ENCODE data around the gene NUBPL. TPM values are rescaled to one million over a fixed set of nuclear protein-coding genes. Genes with fewer than 3 reads are reported as not detected.
"Not testable (repeated sequence)": the region's sequence is repeated elsewhere in the genome, so short reads cannot be mapped to it uniquely, and the experiment has no call there.

The NUBPL gene
- polyA plus RNA-seq, 1 donor (not counting 4 experiments of a cell fraction or from before 2014, with no cell fraction given): 18.8 TPM

DNA sequence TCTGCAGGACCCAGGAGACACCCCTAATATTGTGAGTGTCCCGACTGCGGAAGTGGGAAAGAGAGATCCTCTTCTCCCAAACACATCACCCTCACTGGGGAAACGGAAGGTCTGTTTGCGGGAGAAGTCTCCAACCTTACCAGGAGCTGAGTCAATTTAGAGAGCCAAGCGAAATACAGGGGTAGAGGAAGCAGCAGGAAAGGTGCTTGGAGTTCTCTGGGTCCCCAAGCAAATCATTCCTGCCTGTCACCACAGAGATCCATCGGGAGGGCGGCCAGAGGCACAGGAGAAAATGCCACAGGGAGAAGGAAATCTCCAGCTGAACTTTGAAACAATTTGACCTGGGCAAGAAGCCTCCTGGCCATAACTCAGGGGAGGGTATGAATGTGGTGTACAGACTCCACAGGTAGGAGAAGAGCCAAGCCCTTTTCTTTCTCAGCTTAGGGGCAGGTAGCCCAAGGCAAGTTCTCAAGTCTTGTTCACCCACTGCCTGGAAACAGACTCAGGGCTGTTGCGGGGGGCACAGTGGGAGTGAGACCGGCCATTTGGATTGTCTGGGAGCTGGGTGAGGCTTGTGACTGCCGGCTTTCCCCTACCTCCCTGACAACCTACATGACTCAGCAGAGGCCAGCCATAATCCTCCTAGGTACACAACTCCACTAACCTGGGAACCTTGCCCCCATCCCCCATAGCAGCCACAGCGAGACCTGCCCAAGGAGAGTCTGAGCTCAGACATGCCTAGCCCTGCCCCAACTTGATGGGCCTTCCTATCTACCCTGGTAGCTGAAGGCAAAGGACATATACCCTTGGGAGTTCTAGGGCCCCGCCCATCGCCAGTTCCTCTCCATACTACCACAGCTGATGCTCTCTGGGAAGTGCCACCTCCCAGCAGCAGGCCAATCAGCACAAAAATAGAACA is 304.0 kb downstream of the NUBPL start:
- Histone ChIP-seq H4K20me1 (ENCODE audit: control insufficient read depth, extremely low read depth, insufficient read depth, low read length) (no peaks in the 10 kb centered on the region), H3K4me2 (ENCODE audit: control insufficient read depth, extremely low read depth, insufficient read depth, low read depth, low read length) (peak overlapping the region; percentile 60), H3K27ac (ENCODE audit: control insufficient read depth, insufficient read depth, low read length) (peak overlapping the region; percentile 86), H3K9me1 (ENCODE audit: control insufficient read depth, extremely low read depth, insufficient read depth, low read length) (no peaks in the 10 kb centered on the region), H3K4me3 (ENCODE audit: control insufficient read depth in 2 of 3, extremely low read depth in 1 of 3, insufficient read depth in 2 of 3, low read depth in 1 of 3, low read length in 3 of 3) (peak overlapping the region in 1 of 3 experiments; percentile 34), H3K9ac (ENCODE audit: control insufficient read depth, extremely low read depth, insufficient read depth, low read length) (peak overlapping the region; percentile 56), H3K4me1 (ENCODE audit: control insufficient read depth, extremely low read depth, insufficient read depth, low read length) (peaks cover 14% of the 10 kb centered on the region), H3K9me3 (ENCODE audit: control insufficient read depth, low read depth, low read length) (no peaks in the 10 kb centered on the region), H2AFZ (ENCODE audit: control insufficient read depth, low read length) (peak overlapping the region; percentile 96), H3K36me3 (ENCODE audit: control insufficient read depth in 2 of 2, extremely low read depth in 1 of 2, insufficient read depth in 2 of 2, low read length in 2 of 2) (no peaks in the 10 kb centered on the region), H3K27me3 (ENCODE audit: control insufficient read depth, extremely low read depth, insufficient read depth, low read length) (no peaks in the 10 kb centered on the region), H3K79me2 (ENCODE audit: control insufficient read depth, insufficient read depth, low read length) (no peaks in the 10 kb centered on the region)
- dilution Hi-C loops (cut with MboI; ENCODE audit: extremely low pct_ligation_motif_present, low sequenced_read_pairs): no loop called here
- FAIRE-seq (peak; percentile 84), DNase-seq (ENCODE audit: low read depth, low spot score) (peak; percentile 92)
- TF ChIP-seq EZH2 (IDR thresholded peaks at IDR 0.05; ENCODE audit: low read length) (no peak), CTCF (optimal IDR thresholded peaks at IDR 0.05 in 1 of 3, IDR thresholded peaks at IDR 0.05 in 1 of 3, conservative IDR thresholded peaks at IDR 0.05 in 1 of 3; ENCODE audit: extremely low read depth in 1 of 3, insufficient read depth in 2 of 3, low read length in 3 of 3) (no peak)

GRCh38 chr14:31867570-31867969 is 306.4 kb downstream of the NUBPL start:
- H3K4me3 ChIP-seq (ENCODE audit: control insufficient read depth in 2 of 3, extremely low read depth in 1 of 3, insufficient read depth in 2 of 3, low read depth in 1 of 3, low read length in 3 of 3): no peak overlapping the region
- H3K36me3 ChIP-seq (ENCODE audit: control insufficient read depth in 2 of 2, extremely low read depth in 1 of 2, insufficient read depth in 2 of 2, low read length in 2 of 2): no peaks in the 10 kb centered on the region
- no peaks in the 10 kb centered on the region for H3K9me3 ChIP-seq (ENCODE audit: control insufficient read depth, low read depth, low read length)
- no peak overlapping the region for H3K27ac ChIP-seq (ENCODE audit: control insufficient read depth, insufficient read depth, low read length)
- H3K79me2 ChIP-seq (ENCODE audit: control insufficient read depth, insufficient read depth, low read length): no peaks in the 10 kb centered on the region
- TF ChIP-seq CTCF (optimal IDR thresholded peaks at IDR 0.05 in 1 of 3, IDR thresholded peaks at IDR 0.05 in 1 of 3, conservative IDR thresholded peaks at IDR 0.05 in 1 of 3; ENCODE audit: extremely low read depth in 1 of 3, insufficient read depth in 2 of 3, low read length in 3 of 3) (no peak), EZH2 (IDR thresholded peaks at IDR 0.05; ENCODE audit: low read length) (no peak)
- dilution Hi-C loops (cut with MboI; ENCODE audit: extremely low pct_ligation_motif_present, low sequenced_read_pairs): no loop called here
- no peaks in the 10 kb centered on the region for H3K9me1 ChIP-seq (ENCODE audit: control insufficient read depth, extremely low read depth, insufficient read depth, low read length)
- H3K4me1 ChIP-seq (ENCODE audit: control insufficient read depth, extremely low read depth, insufficient read depth, low read length): peaks cover 14% of the 10 kb centered on the region
- no peak for FAIRE-seq
- H4K20me1 ChIP-seq (ENCODE audit: control insufficient read depth, extremely low read depth, insufficient read depth, low read length): no peaks in the 10 kb centered on the region
- no peak overlapping the region for H3K9ac ChIP-seq (ENCODE audit: control insufficient read depth, extremely low read depth, insufficient read depth, low read length)
- no peak for DNase-seq (ENCODE audit: low read depth, low spot score)
- no peaks in the 10 kb centered on the region for H3K27me3 ChIP-seq (ENCODE audit: control insufficient read depth, extremely low read depth, insufficient read depth, low read length)
- no peak overlapping the region for H3K4me2 ChIP-seq (ENCODE audit: control insufficient read depth, extremely low read depth, insufficient read depth, low read depth, low read length)
- H2AFZ ChIP-seq (ENCODE audit: control insufficient read depth, low read length): no peak overlapping the region

DNA sequence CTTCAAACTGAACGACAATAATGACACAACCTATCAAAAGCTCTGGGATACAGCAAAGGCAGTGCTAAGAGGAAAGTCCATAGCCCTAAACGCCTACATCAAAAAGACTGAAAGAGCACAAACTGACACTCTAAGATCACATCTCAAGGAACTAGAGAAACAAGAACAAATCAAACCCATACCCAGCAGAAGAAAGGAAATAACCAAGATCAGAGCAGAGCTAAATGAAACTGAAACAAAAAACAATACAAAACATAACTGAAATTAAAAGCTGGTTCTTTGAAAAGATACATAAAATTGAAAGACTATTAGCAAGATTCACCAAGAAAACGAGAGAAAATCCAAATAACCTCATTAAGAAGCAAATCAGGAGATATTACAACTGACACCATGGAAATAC is 306.9 kb downstream of the NUBPL start:
- H3K27me3 ChIP-seq (ENCODE audit: control insufficient read depth, extremely low read depth, insufficient read depth, low read length); H3K9ac ChIP-seq (ENCODE audit: control insufficient read depth, extremely low read depth, insufficient read depth, low read length); DNase-seq (ENCODE audit: low read depth, low spot score); FAIRE-seq; H3K36me3 ChIP-seq (ENCODE audit: control insufficient read depth in 2 of 2, extremely low read depth in 1 of 2, insufficient read depth in 2 of 2, low read length in 2 of 2); H4K20me1 ChIP-seq (ENCODE audit: control insufficient read depth, extremely low read depth, insufficient read depth, low read length); dilution Hi-C loops (cut with MboI; ENCODE audit: extremely low pct_ligation_motif_present, low sequenced_read_pairs); H3K4me3 ChIP-seq (ENCODE audit: control insufficient read depth in 2 of 3, extremely low read depth in 1 of 3, insufficient read depth in 2 of 3, low read depth in 1 of 3, low read length in 3 of 3); H3K9me1 ChIP-seq (ENCODE audit: control insufficient read depth, extremely low read depth, insufficient read depth, low read length); H3K4me2 ChIP-seq (ENCODE audit: control insufficient read depth, extremely low read depth, insufficient read depth, low read depth, low read length); H3K79me2 ChIP-seq (ENCODE audit: control insufficient read depth, insufficient read depth, low read length); H2AFZ ChIP-seq (ENCODE audit: control insufficient read depth, low read length); H3K27ac ChIP-seq (ENCODE audit: control insufficient read depth, insufficient read depth, low read length); H3K9me3 ChIP-seq (ENCODE audit: control insufficient read depth, low read depth, low read length): not testable (repeated sequence)
- peaks cover 14% of the 10 kb centered on the region for H3K4me1 ChIP-seq (ENCODE audit: control insufficient read depth, extremely low read depth, insufficient read depth, low read length)
